Cerebellar cortex (tissue), 1 donor: Measurements from ENCODE around the gene LSG1.
A peak's percentile ranks its signal among the peaks of the same experiment; 100 is the strongest.

Experiments used
- DNase-seq: peaks from one replicate; pipeline ENCODE4 v3.0.0-alpha.2; 2015; ENCODE audit warnings: low spot score

LSG1 gene

GRCh38 chr3:194671900-194672808 lies at the start of gene LSG1:
Gene LSG1 (minus strand): TSS chr3:194672191. CDS start chr3:194672162, 29 bp downstream.
- peak; percentile 94 for DNase-seq

- no peak for DNase-seq
Measured at GRCh38 chr3:194720048-194720447, 48.1 kb upstream of the LSG1 start.

GRCh38 chr3:194718079-194718478 lies 46.1 kb upstream of the LSG1 start:
- peak; percentile 22 for DNase-seq

- no peak for DNase-seq
Measured at GRCh38 chr3:194715022-194715800, 43.2 kb upstream of the LSG1 start.

- DNase-seq = no peak
Measured at GRCh38 chr3:194714564-194714963, 42.6 kb upstream of the LSG1 start.

- no peak for DNase-seq
Measured at GRCh38 chr3:194714137-194714455, 42.1 kb upstream of the LSG1 start.

- no peak for DNase-seq
Measured at GRCh38 chr3:194713299-194714136, 41.5 kb upstream of the LSG1 start.

- no peak for DNase-seq
Measured at GRCh38 chr3:194711913-194712312, 39.9 kb upstream of the LSG1 start.

GRCh38 chr3:194711286-194711685 lies 39.3 kb upstream of the LSG1 start:
- DNase-seq = no peak

GRCh38 chr3:194707147-194707540 lies 35.2 kb upstream of the LSG1 start:
- DNase-seq = no peak

GRCh38 chr3:194705761-194706160 lies 33.8 kb upstream of the LSG1 start:
- no peak for DNase-seq

GRCh38 chr3:194705227-194705626 lies 33.2 kb upstream of the LSG1 start:
- no peak for DNase-seq

GRCh38 chr3:194702545-194702944 lies 30.6 kb upstream of the LSG1 start:
- DNase-seq = no peak

- no peak for DNase-seq
Measured at GRCh38 chr3:194696702-194697101, 24.7 kb upstream of the LSG1 start.

- DNase-seq = no peak
Measured at GRCh38 chr3:194691481-194692283, 19.7 kb upstream of the LSG1 start.

- DNase-seq = no peak
Measured at GRCh38 chr3:194690501-194691372, 18.7 kb upstream of the LSG1 start.

- no peak for DNase-seq
Measured at GRCh38 chr3:194689493-194689944, 17.5 kb upstream of the LSG1 start.

GRCh38 chr3:194688946-194689345 lies 17.0 kb upstream of the LSG1 start:
- DNase-seq = no peak

- no peak for DNase-seq
Measured at GRCh38 chr3:194688200-194688740, 16.3 kb upstream of the LSG1 start.

- peak; percentile 29 for DNase-seq
Measured at GRCh38 chr3:194687638-194688199, 15.7 kb upstream of the LSG1 start.
